Neural cell (in vitro differentiated cells): ENCODE results near the gene DHRS9. TPM values are rescaled to one million over a fixed set of nuclear protein-coding genes. Genes with fewer than 3 reads are reported as not detected.

Experiments used
- H2AFZ ChIP-seq: fragments of 200-600, 300-800 bp; sonication (generic), shearing (Covaris generic); 2 replicates; pipeline ENCODE4 v1.6.0; 2014; ENCODE audit warnings: low read depth, mild to moderate bottlenecking, antibody characterized with exemption, low read length, moderate library complexity
- H3F3A ChIP-seq: fragments of 200-600 bp; shearing (Covaris generic); 2 replicates; pipeline ENCODE4 v1.6.1; 2016; ENCODE audit warnings: mild to moderate bottlenecking, moderate library complexity, mixed read lengths, antibody characterized with exemption, low read length; ENCODE audit not compliant: insufficient read depth, poor library complexity, severe bottlenecking
- H3K27ac ChIP-seq: fragments of 200-600, 300-800 bp; sonication (generic), shearing (Covaris generic); 2 replicates; pipeline ENCODE4 v1.5.1; 2014; ENCODE audit warnings: mild to moderate bottlenecking, low read length, moderate library complexity
- H3K27me3 ChIP-seq: fragments of 300-800, 200-600 bp; sonication (generic), shearing (Covaris generic); 2 replicates; pipeline ENCODE4 v1.6.0; 2014; ENCODE audit warnings: mild to moderate bottlenecking, low read depth, low read length, moderate library complexity; ENCODE audit not compliant: insufficient read depth
- H3K36me3 ChIP-seq: fragments of 300-800, 200-600 bp; sonication (generic), shearing (Covaris generic); 2 replicates; pipeline ENCODE4 v1.5.1; 2014; ENCODE audit warnings: mild to moderate bottlenecking, antibody characterized with exemption, low read length, moderate library complexity; ENCODE audit not compliant: insufficient read depth
- H3K4me2 ChIP-seq: fragments of 300-800, 200-600 bp; sonication (generic), shearing (Covaris generic); 2 replicates; pipeline ENCODE4 v1.6.0; 2014; ENCODE audit warnings: mild to moderate bottlenecking, low read length
- H3K4me3 ChIP-seq: fragments of 300-800, 200-600 bp; sonication (generic), shearing (Covaris generic); 2 replicates; pipeline ENCODE4 v1.5.1; 2014; ENCODE audit warnings: mild to moderate bottlenecking, low read length, moderate library complexity
- H3K79me2 ChIP-seq: fragments of 200-600 bp; shearing (Covaris generic); replicated peaks from 2 replicates; pipeline ENCODE4 v1.6.0; 2014; ENCODE audit warnings: mild to moderate bottlenecking, low read length, moderate library complexity; ENCODE audit not compliant: insufficient read depth
- H3K9ac ChIP-seq: fragments of 300-800, 200-600 bp; sonication (generic), shearing (Covaris generic); 2 replicates; pipeline ENCODE4 v1.6.1; 2016; ENCODE audit warnings: mild to moderate bottlenecking, low read length, mixed read lengths
- H3K9me2 ChIP-seq: fragments of 200-600 bp; shearing (Covaris generic); 2 replicates; pipeline ENCODE4 v1.6.1; 2016; ENCODE audit warnings: mild to moderate bottlenecking, low read length, mixed read lengths; ENCODE audit not compliant: insufficient read depth
- H3K9me3 ChIP-seq: fragments of 200-600, 300-800 bp; sonication (generic), shearing (Covaris generic); 2 replicates; pipeline ENCODE4 v1.6.1; 2016; ENCODE audit warnings: mild to moderate bottlenecking, mixed run types, low read length, moderate library complexity, mixed read lengths
- H4K20me1 ChIP-seq: fragments of 200-600 bp; shearing (Covaris generic); 2 replicates; pipeline ENCODE4 v1.6.1; 2016; ENCODE audit warnings: mild to moderate bottlenecking, mixed run types; ENCODE audit not compliant: insufficient read depth
- CTCF ChIP-seq: fragments of 450-650 bp; IDR thresholded peaks from 2 replicates; pipeline ENCODE4 v1.5.1; 2014; ENCODE audit warnings: antibody characterized with exemption, mild to moderate bottlenecking, moderate library complexity; ENCODE audit not compliant: poor library complexity, severe bottlenecking
- EP300 ChIP-seq: fragments of 450-650 bp; conservative IDR thresholded peaks from 2 replicates; pipeline ENCODE4 v1.6.1; 2014; ENCODE audit warnings: antibody characterized with exemption, mild to moderate bottlenecking, moderate library complexity; ENCODE audit not compliant: poor library complexity, severe bottlenecking
- EZH2 ChIP-seq: fragments of 200-600, 300-800 bp; shearing (Covaris generic), sonication (generic); IDR thresholded peaks from 2 replicates; pipeline ENCODE4 v1.6.1; 2014; ENCODE audit warnings: antibody characterized with exemption, low read length, borderline replicate concordance, mild to moderate bottlenecking; ENCODE audit not compliant: insufficient read depth, poor library complexity, severe bottlenecking
- MXI1 ChIP-seq: fragments of 450-650 bp; conservative IDR thresholded peaks from 2 replicates; pipeline ENCODE4 v1.6.1; 2014; ENCODE audit warnings: antibody characterized with exemption, mild to moderate bottlenecking; ENCODE audit not compliant: poor library complexity, severe bottlenecking
- POLR2AphosphoS5 ChIP-seq: IDR thresholded peaks from 2 replicates; pipeline ENCODE4 v1.6.1; 2012
- RAD21 ChIP-seq: fragments of 450-650 bp; conservative IDR thresholded peaks from 2 replicates; pipeline ENCODE4 v1.6.1; 2014; ENCODE audit warnings: antibody characterized with exemption, mild to moderate bottlenecking, moderate library complexity
- REST ChIP-seq: IDR thresholded peaks from 2 replicates; pipeline ENCODE4 v1.6.1; 2012; ENCODE audit warnings: borderline replicate concordance
- SMC3 ChIP-seq: fragments of 450-650 bp; conservative IDR thresholded peaks from 2 replicates; pipeline ENCODE4 v1.6.1; 2014; ENCODE audit warnings: antibody characterized with exemption, mild to moderate bottlenecking, moderate library complexity; ENCODE audit not compliant: poor library complexity
- TAF1 ChIP-seq: IDR thresholded peaks from 2 replicates; pipeline ENCODE4 v1.6.1; 2012; ENCODE audit warnings: low read depth
- polyA plus RNA-seq: library from polyadenylated mRNA; depleted of rRNA; stranded (reverse); fragments of >200 nt; gene quantifications from 2 replicates; pipeline ENCODE4 v1.2.3, GENCODE V29; 2014

DHRS9 gene
- polyA plus RNA-seq, 1 donor from 2014 or later = not detected

- Histone ChIP-seq H3K27me3 (no peaks in the 10 kb centered on the region), H3F3A (no peaks in the 10 kb centered on the region), H3K9ac (no peak overlapping the region), H2AFZ (no peak overlapping the region), H3K4me2 (no peak overlapping the region), H3K27ac (no peak overlapping the region), H3K4me3 (no peak overlapping the region), H3K36me3 (no peaks in the 10 kb centered on the region), H3K79me2 (no peaks in the 10 kb centered on the region), H3K9me2 (no peaks in the 10 kb centered on the region), H4K20me1 (no peaks in the 10 kb centered on the region), H3K9me3 (no peaks in the 10 kb centered on the region)
- TF ChIP-seq EZH2 (no peak), SMC3 (no peak), CTCF (no peak), REST (no peak), RAD21 (no peak), EP300 (no peak), TAF1 (no peak), POLR2AphosphoS5 (no peak), MXI1 (no peak)
These were observed 22.6 kb downstream of the DHRS9 start for GRCh38 chr2:169091761-169092519.

GRCh38 chr2:169093535-169093934 is 24.2 kb downstream of the DHRS9 start:
- H2AFZ ChIP-seq = no peak overlapping the region
- no peak for TF ChIP-seq REST
- no peaks in the 10 kb centered on the region for H4K20me1 ChIP-seq
- H3K27me3 ChIP-seq = no peaks in the 10 kb centered on the region
- no peak overlapping the region for H3K4me3 ChIP-seq
- H3K27ac ChIP-seq = no peak overlapping the region
- H3K36me3 ChIP-seq = no peaks in the 10 kb centered on the region
- H3K9me2 ChIP-seq = no peaks in the 10 kb centered on the region
- H3K9me3 ChIP-seq = no peaks in the 10 kb centered on the region
- H3K4me2 ChIP-seq = no peak overlapping the region
- no peak overlapping the region for H3K9ac ChIP-seq
- no peaks in the 10 kb centered on the region for H3K79me2 ChIP-seq
- no peaks in the 10 kb centered on the region for H3F3A ChIP-seq
